ENCODE measurements around the gene DOCK10. TPM values are rescaled to one million over a fixed set of nuclear protein-coding genes. Genes with fewer than 3 reads are reported as not detected.

Gene DOCK10
- total RNA-seq, 2 donors from 2014 or later, result 2.0 to 3.4 TPM

GRCh38 chr2:224736227-224736626 is 306.0 kb downstream of the DOCK10 start:
- DNase-seq, result no peak
- no peak overlapping the region for H3K27ac ChIP-seq
- intact Hi-C loops (cut with DNase I), result no loop called here
- ATAC-seq, result no peak
- WGBS, 2 donors, result 67 to 80% methylated on average over 1 of the region's 1 CpG
- H3K27me3 ChIP-seq, result no peaks in the 10 kb centered on the region
- H3K36me3 ChIP-seq (replicated peaks in 1 of 2; ENCODE audit: insufficient read depth in 1 of 2, low read depth in 2 of 2), result no peaks in the 10 kb centered on the region
- peaks cover 0 to 10% (median 2%) of the 10 kb centered on the region in 3 donors for H3K9me3 ChIP-seq
- H3K4me3 ChIP-seq, result no peak overlapping the region
- H3K4me1 ChIP-seq, result no peaks in the 10 kb centered on the region
- TF ChIP-seq POLR2A (IDR thresholded peaks at IDR 0.05) (no peak), CTCF (IDR thresholded peaks at IDR 0.05) (no peak)

- DNase-seq, result no peak
Measured at GRCh38 chr2:224734949-224735348, 307.3 kb downstream of the DOCK10 start.

GRCh38 chr2:224731665-224732064 is 310.6 kb downstream of the DOCK10 start:
- Histone ChIP-seq H3K4me3 (no peak overlapping the region), H3K4me1 (no peaks in the 10 kb centered on the region), H3K27ac (no peak overlapping the region), H3K9me3 (peaks cover 0 to 6% (median 2%) of the 10 kb centered on the region in 3 donors), H3K27me3 (no peaks in the 10 kb centered on the region), H3K36me3 (replicated peaks in 1 of 2; ENCODE audit: insufficient read depth in 1 of 2, low read depth in 2 of 2) (no peaks in the 10 kb centered on the region)
- TF ChIP-seq CTCF (IDR thresholded peaks at IDR 0.05), result no peak
- no peak for TF ChIP-seq POLR2A (IDR thresholded peaks at IDR 0.05)
- intact Hi-C loops (cut with DNase I), result no loop called here
- no peak for DNase-seq
- WGBS, 2 donors, result 38 to 50% methylated on average over 1 of the region's 1 CpG
- ATAC-seq, result no peak

More at GRCh38 chr2:224734949-224735348, 307.3 kb downstream of the DOCK10 start:
- no peaks in the 10 kb centered on the region for H3K4me1 ChIP-seq
- intact Hi-C loops (cut with DNase I), result no loop called here
- 21 to 53% methylated on average over 1 of the region's 1 CpG for WGBS, 2 donors
- no peaks in the 10 kb centered on the region for H3K27me3 ChIP-seq
- TF ChIP-seq POLR2A (IDR thresholded peaks at IDR 0.05) (no peak), CTCF (IDR thresholded peaks at IDR 0.05) (no peak)
- no peak for ATAC-seq
- H3K4me3 ChIP-seq, result no peak overlapping the region
- H3K27ac ChIP-seq, result no peak overlapping the region
- H3K9me3 ChIP-seq, result peaks cover 0 to 10% (median 2%) of the 10 kb centered on the region in 3 donors
- no peaks in the 10 kb centered on the region for H3K36me3 ChIP-seq (replicated peaks in 1 of 2; ENCODE audit: insufficient read depth in 1 of 2, low read depth in 2 of 2)

- no peaks in the 10 kb centered on the region for H3K4me1 ChIP-seq
- intact Hi-C loops (cut with DNase I), result no loop called here
- H3K9me3 ChIP-seq, result no peaks in the 10 kb centered on the region
- H3K4me3 ChIP-seq, result no peak overlapping the region
- H3K36me3 ChIP-seq (replicated peaks in 1 of 2; ENCODE audit: insufficient read depth in 1 of 2, low read depth in 2 of 2), result no peaks in the 10 kb centered on the region
- no peak for ATAC-seq
- no peaks in the 10 kb centered on the region for H3K27me3 ChIP-seq
- 53 to 65% methylated on average over 1 of the region's 1 CpG for whole genome bisulfite sequencing, 2 donors
- H3K27ac ChIP-seq, result no peak overlapping the region
- TF ChIP-seq CTCF (IDR thresholded peaks at IDR 0.05) (no peak), POLR2A (IDR thresholded peaks at IDR 0.05) (no peak)
- no peak for DNase-seq
Measured at GRCh38 chr2:224729435-224729834, 312.8 kb downstream of the DOCK10 start.

- Histone ChIP-seq H3K4me1 (no peaks in the 10 kb centered on the region), H3K4me3 (no peak overlapping the region)
- WGBS, 2 donors, result 71 to 72% methylated on average over 2 of the region's 2 CpGs
Measured at GRCh38 chr2:224724331-224724730, 317.9 kb downstream of the DOCK10 start.

More at GRCh38 chr2:224724331-224724730, 317.9 kb downstream of the DOCK10 start:
- Histone ChIP-seq H3K9me3 (no peaks in the 10 kb centered on the region), H3K27ac (no peak overlapping the region), H3K27me3 (no peaks in the 10 kb centered on the region), H3K36me3 (replicated peaks in 1 of 2; ENCODE audit: insufficient read depth in 1 of 2, low read depth in 2 of 2) (no peaks in the 10 kb centered on the region)
- intact Hi-C loops (cut with DNase I), result no loop called here
- no peak for DNase-seq
- no peak for ATAC-seq
- no peak for TF ChIP-seq CTCF (IDR thresholded peaks at IDR 0.05)
- TF ChIP-seq POLR2A (IDR thresholded peaks at IDR 0.05), result no peak
